HepG2 (cell line): ENCODE measurements around the gene C20orf204. TPM values are rescaled to one million over a fixed set of nuclear protein-coding genes. Genes with fewer than 3 reads are reported as not detected.

ENCODE experiments used
- BATF2 ChIP-seq: sonication (generic); formaldehyde crosslinking; IDR thresholded peaks from 2 replicates; pipeline ENCODE4 v1.8.0; 2022; ENCODE audit warnings: mild to moderate bottlenecking, missing genetic modification reagents, moderate library complexity
- BCLAF1 ChIP-seq: fragments of 450-650 bp; IDR thresholded peaks from 2 replicates; pipeline ENCODE4 v1.6.1; 2017; ENCODE audit warnings: mild to moderate bottlenecking
- FOXO1 ChIP-seq: sonication (generic); formaldehyde crosslinking; IDR thresholded peaks from 2 replicates; pipeline ENCODE4 v1.4.0; 2020; ENCODE audit warnings: missing genetic modification reagents
- HOXA9 ChIP-seq: sonication (generic); formaldehyde crosslinking; IDR thresholded peaks from 2 replicates; pipeline ENCODE4 v1.8.1; 2022; ENCODE audit warnings: missing genetic modification reagents, mild to moderate bottlenecking, moderate library complexity, borderline replicate concordance
- IRF2 ChIP-seq: IDR thresholded peaks from 2 replicates; pipeline ENCODE4 v1.6.1; 2018; ENCODE audit warnings: missing genetic modification reagents, missing compliant biosample characterization
- JUN ChIP-seq: sonication (generic); formaldehyde crosslinking; IDR thresholded peaks from 2 replicates; pipeline ENCODE4 v1.4.0; 2020; ENCODE audit warnings: mild to moderate bottlenecking, missing genetic modification reagents
- JUND ChIP-seq: sonication (generic); formaldehyde crosslinking; IDR thresholded peaks from 2 replicates; pipeline ENCODE4 v1.8.0; 2022; ENCODE audit warnings: mild to moderate bottlenecking, missing genetic modification reagents
- MAFK ChIP-seq, 2 experiments: IDR thresholded peaks in 1 of 2; conservative IDR thresholded peaks in 1 of 2; 2 replicates each; pipeline ENCODE4 v1.6.1; 2011; ENCODE audit warnings: improper control_type of control experiment in 2 of 2, low read length in 2 of 2
- MTA1 ChIP-seq: sonication (generic); formaldehyde crosslinking; IDR thresholded peaks from 2 replicates; pipeline ENCODE4 v1.4.0; 2020; ENCODE audit warnings: missing genetic modification reagents, mild to moderate bottlenecking, borderline replicate concordance
- MYPOP ChIP-seq: sonication (generic); formaldehyde crosslinking; IDR thresholded peaks from 2 replicates; pipeline ENCODE4 v1.8.1; 2023; ENCODE audit warnings: mild to moderate bottlenecking, moderate library complexity, missing genetic modification reagents
- REL ChIP-seq: sonication (generic); formaldehyde crosslinking; conservative IDR thresholded peaks from 2 replicates; pipeline ENCODE4 v1.8.0; 2022; ENCODE audit warnings: mild to moderate bottlenecking, missing genetic modification reagents, moderate library complexity
- SAP130 ChIP-seq: IDR thresholded peaks from 2 replicates; pipeline ENCODE4 v1.6.1; 2016; ENCODE audit warnings: low read depth
- TAF15 ChIP-seq: fragments of 200-400 bp; formaldehyde crosslinking; IDR thresholded peaks from one replicate; pipeline ENCODE4 v1.6.1; 2018; ENCODE audit warnings: mild to moderate bottlenecking, low read depth, low read length; ENCODE audit not compliant: poor library complexity, severe bottlenecking
- ZBTB43 ChIP-seq: sonication (generic); formaldehyde crosslinking; conservative IDR thresholded peaks from 2 replicates; pipeline ENCODE4 v1.4.0; 2020; ENCODE audit warnings: missing genetic modification reagents
- ZFP82 ChIP-seq: sonication (generic); formaldehyde crosslinking; IDR thresholded peaks from 2 replicates; pipeline ENCODE4 v1.5.1; 2020; ENCODE audit warnings: mild to moderate bottlenecking, missing genetic modification reagents, borderline replicate concordance
- ZNF557 ChIP-seq: sonication (generic); formaldehyde crosslinking; IDR thresholded peaks from 2 replicates; pipeline ENCODE4 v1.4.0; 2020; ENCODE audit warnings: missing genetic modification reagents
- ZSCAN22 ChIP-seq: sonication (generic); formaldehyde crosslinking; IDR thresholded peaks from 2 replicates; pipeline ENCODE4 v1.4.0; 2020; ENCODE audit warnings: mild to moderate bottlenecking, missing genetic modification reagents
- polyA plus RNA-seq, 8 experiments: library from polyadenylated mRNA; depleted of rRNA in 3 of 8; stranded (reverse) in 7 of 8; unstranded in 1 of 8; fragments of >200 nt; fragmentation: Illumina TruSeq in 4 of 8; extraction: Trizol in 4 of 8; gene quantifications; 2 replicates each; pipeline versions ENCODE4 v1.2.1 to v1.2.3, GENCODE V29; 2011 to 2016; ENCODE audit warnings: low read depth in 4 of 8, missing spikeins in 1 of 8, mixed read lengths in 1 of 8; ENCODE audit not compliant: insufficient read depth in 1 of 8
- total RNA-seq, 5 experiments: library from RNA; depleted of rRNA; stranded (reverse); fragments of >200 nt; fragmentation: Illumina TruSeq; extraction: Trizol; gene quantifications; 2 replicates each; pipeline ENCODE4 v1.2.3, GENCODE V29; 2016; ENCODE audit warnings: low read depth in 1 of 5

C20orf204 gene
- total and polyA plus RNA-seq, 2 of the 13 experiments (the other 11 are each of a cell fraction or from before 2014, with no cell fraction given): 22.1 to 80.0 TPM

GRCh38 chr20:64079273-64080012 lies 43.5 kb downstream of the C20orf204 start, which contains the start of gene RGS19 (continued):
- TF ChIP-seq JUN (CRISPR knock-in tag) (no peak), BCLAF1 (no peak), ZNF557 (CRISPR knock-in tag) (no peak), IRF2 (CRISPR knock-in tag) (no peak), FOXO1 (CRISPR knock-in tag) (no peak), JUND (CRISPR knock-in tag) (no peak), REL (no peak), ZSCAN22 (CRISPR knock-in tag) (no peak), SAP130 (CRISPR knock-in tag) (peak; percentile 47), TAF15 (no peak), BATF2 (CRISPR knock-in tag) (no peak), ZBTB43 (CRISPR knock-in tag) (no peak; the same call in 1 of the 2 replicates), ZFP82 (CRISPR knock-in tag) (0 out of 2 replicates have a peak, but pooled peaks have one; percentile 50), MTA1 (CRISPR knock-in tag) (peak; percentile 54; the same call in 1 of the 2 replicates), MYPOP (no peak), HOXA9 (CRISPR knock-in tag) (no peak), MAFK (conservative IDR thresholded peaks at IDR 0.05 in 1 of 2, IDR thresholded peaks at IDR 0.05 in 1 of 2; ENCODE audit: low read length in 2 of 2) (no peak)
